Activated T-cell treated with anti-CD3 and anti-CD28 coated beads for 48 hours (primary cell): Measurements from ENCODE around the gene KIF23.
"Not testable (repeated sequence)": the region's sequence is repeated elsewhere in the genome, so short reads cannot be mapped to it uniquely, and the experiment has no call there.

Experiments used
- DNase-seq: peaks from one replicate; pipeline ENCODE4 v3.0.0-alpha.2; 2020; ENCODE audit warnings: low read depth

The KIF23 gene

DNA sequence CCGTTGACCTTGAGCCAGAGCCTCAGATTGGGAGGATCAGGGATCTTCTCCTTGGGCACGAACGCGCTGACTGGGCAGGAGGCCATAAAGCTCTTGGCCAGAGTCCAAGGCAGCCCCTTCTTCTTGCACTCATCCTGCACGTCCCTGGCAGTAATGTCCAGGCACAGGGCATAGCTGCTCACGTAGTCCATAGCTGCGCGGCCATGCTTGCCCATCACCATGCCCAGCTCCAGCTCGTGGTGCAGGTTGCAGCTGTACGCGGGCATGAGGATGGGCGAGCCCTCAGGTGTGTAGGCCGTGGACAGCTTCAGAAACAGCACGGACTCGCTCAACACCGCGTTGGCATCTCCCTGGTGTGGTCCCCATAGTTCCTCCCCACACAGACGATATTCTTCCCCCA, 20.5 kb downstream of the KIF23 start:
- DNase-seq, result no peak

DNA sequence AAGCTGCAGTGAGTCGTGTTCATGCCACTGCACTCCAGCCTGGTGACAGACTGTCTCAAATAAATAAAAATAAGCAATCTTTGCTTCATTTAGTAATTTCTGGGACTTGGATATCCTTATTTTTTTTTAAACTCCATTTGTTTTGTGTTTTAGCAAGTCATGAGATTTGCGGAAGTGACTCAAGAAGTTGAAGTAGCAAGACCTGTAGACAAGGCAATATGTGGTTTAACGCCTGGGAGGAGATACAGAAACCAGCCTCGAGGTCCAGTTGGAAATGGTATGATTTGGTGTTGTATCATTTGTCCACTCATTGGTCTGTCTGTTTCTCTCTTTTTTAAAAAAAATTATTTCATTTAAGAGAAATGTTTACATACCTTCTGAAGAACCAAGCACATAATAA, 21.8 kb downstream of the KIF23 start:
- no peak for DNase-seq

DNA sequence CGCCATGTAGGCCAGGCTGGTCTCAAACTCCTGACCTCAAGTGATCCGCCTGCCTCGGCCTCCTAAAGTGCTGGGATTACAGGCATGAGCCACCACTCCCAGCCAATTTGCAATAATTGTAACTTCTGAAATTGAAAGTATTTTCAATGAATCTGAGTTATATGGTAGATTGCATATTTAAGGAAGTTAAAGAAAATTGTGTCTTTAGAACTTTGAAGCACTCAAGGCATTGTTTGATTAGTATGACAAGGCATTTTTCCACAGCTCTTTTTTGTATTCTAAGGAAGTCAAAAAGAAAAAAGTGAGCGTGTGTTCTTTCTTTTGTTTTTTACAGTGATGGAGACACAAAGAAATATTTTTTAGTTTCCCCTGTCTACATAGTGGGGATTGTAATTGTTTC, 22.8 kb downstream of the KIF23 start:
- DNase-seq, result no peak

DNA sequence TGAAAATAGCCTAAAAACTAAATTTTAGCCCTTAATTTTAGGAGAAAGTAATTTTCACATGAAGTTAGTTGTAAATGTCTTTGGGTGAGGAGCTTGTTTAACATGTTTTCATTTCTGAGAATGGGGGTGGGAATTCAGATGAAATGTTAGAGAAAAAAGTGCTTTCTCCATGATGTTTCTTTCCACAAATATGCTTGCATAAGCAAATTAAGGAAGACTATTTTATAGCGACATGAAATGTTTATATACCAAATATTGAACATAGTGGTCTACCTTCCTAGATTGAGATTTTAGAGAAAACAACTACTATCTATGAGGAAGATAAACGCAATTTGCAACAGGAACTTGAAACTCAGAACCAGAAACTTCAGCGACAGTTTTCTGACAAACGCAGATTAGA, 25.5 kb downstream of the KIF23 start:
- DNase-seq, result no peak

DNA sequence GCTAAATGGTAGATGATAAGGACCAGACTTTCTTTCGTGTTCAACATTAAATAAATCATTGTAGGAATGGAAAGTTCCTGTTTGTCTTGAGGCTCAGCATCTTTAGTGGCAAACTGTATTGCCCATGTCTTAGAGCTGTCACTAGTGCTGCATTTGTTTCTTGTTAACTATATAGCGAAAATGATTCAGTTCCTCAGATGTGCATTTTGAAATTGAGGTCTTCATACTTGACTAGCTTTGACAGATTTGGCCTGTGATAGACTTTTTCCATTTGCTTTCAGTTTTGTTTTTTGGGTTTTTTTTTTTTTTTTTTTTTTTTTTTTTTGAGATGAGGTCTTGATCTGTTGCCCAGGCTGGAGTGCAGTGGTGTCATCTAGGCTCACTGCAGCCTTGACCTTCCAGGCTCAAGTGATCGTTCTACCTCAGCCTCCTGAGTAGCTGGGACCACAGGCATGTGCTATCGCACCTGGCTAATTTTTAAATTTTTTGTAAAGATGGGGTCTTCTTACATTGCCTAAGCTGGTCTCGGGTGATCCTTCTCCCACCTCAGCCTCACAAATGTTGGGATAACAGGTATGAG, 29.0 kb downstream of the KIF23 start:
- no peak for DNase-seq

DNA sequence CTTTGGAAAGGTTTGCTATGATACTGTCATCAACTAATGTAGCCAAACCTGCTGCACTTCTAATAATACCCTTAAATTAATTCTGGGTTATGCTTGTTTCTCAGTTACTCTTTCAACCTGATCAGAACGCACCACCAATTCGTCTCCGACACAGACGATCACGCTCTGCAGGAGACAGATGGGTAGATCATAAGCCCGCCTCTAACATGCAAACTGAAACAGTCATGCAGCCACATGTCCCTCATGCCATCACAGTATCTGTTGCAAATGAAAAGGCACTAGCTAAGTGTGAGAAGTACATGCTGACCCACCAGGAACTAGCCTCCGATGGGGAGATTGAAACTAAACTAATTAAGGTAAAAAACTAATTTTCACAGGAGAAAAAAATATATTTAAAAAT, 30.5 kb downstream of the KIF23 start:
- DNase-seq, result no peak

DNA sequence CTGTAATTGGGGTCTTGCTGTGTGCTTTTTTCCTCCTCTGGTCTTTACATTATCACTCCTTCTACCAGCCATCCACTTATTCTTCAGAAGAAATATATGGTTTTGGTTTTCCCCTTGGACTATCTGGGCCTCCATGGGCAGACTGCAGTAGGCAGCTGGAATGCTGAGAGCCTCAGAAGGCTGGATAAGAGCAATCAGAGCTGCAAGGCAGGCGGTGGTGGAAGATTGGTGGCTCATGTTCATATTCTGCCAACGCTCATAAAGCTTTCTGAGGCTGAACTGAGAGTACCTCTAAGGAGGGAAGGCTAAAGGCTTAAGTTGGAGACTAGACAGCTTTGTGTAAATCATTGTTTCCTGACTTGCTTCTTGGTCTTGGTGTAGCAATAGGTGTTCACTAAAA, 32.8 kb downstream of the KIF23 start:
- no peak for DNase-seq

DNA sequence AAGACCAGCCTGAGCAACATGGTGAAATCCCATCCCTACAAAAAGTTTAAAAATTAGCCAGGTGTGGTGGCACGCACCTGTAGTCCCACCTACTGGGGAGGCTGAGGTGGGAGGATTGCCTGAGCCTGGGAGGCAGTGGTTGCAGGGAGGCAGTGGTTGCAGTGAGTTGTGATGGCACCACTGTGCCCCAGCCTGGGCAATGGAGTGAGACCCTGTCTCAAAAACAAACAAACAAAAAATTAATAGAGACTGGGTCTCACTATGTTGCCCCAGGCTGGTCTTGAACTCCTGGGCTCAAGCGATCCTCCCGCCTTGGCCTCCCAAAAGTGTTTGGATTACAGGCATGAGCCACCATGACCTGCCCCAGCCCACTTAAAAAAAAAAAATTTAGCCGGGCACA, 36.1 kb downstream of the KIF23 start:
- DNase-seq, result not testable (repeated sequence)

DNA sequence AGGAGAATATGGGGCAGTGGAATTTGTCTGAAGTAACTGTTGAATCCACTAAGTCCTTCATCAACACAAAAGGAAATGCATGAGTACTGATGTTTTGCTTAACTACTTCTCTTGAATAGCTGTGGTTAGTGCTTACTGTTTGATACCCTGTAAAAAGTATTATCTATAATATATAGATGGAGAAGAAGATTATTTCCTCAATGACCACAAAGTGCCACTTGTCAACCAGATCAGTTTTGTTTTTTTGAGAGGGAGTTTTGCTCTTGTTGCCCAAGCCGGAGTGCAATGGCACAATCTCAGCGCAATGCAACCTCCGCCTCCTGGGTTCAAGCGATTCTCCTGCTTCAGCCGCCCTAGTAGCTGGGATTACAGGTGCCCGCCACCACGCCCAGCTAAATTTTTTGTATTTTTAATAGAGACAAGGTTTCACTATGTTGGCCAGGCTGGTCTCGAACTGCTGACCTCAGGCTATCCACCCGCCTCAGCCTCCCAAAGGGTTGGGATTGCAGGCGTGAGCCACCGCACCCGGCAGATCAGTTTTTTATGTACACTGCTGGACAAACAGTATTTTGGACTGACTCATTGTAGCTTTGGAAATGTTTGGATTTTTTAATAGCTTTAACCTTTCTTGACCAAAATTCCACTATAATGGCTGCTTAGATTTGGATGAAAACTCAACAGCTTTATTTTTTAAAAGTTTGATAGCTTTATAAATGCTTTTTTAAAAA, 37.0 kb downstream of the KIF23 start:
- DNase-seq, result no peak

DNA sequence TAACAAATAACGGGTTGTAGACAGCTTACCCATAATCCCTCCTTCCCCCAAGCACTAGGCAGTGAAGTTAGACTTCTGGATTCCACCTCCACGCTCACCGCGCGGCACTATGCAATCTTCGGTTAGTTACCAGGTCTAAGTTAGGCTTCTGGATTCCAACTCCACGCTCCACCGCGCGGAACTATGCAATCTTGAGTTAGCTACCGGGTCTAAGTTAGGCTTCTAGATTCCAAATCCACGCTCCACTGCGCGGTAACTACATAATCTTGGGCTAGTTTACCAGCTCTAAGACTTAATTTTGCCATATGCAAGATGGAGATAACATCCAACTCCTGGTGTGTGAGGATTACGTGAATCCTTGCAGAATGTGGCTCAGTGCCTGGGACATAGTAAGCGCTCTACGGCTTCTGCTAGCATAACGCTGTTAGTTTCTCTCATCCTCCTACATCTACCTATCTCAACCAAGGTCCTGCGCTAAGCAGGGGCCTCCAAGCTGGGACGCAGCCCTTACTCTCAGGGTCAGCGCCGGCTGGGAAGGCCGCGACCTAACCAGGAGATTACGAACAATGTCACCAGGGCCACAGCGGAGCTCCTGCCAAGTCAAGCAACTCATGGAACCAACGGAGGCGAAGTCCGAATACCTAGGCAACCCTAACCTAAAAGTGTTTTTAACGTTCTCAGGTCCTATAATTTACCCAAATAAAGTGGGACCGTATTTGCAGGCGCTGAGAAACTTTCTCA, 38.0 kb downstream of the KIF23 start:
- no peak for DNase-seq

DNA sequence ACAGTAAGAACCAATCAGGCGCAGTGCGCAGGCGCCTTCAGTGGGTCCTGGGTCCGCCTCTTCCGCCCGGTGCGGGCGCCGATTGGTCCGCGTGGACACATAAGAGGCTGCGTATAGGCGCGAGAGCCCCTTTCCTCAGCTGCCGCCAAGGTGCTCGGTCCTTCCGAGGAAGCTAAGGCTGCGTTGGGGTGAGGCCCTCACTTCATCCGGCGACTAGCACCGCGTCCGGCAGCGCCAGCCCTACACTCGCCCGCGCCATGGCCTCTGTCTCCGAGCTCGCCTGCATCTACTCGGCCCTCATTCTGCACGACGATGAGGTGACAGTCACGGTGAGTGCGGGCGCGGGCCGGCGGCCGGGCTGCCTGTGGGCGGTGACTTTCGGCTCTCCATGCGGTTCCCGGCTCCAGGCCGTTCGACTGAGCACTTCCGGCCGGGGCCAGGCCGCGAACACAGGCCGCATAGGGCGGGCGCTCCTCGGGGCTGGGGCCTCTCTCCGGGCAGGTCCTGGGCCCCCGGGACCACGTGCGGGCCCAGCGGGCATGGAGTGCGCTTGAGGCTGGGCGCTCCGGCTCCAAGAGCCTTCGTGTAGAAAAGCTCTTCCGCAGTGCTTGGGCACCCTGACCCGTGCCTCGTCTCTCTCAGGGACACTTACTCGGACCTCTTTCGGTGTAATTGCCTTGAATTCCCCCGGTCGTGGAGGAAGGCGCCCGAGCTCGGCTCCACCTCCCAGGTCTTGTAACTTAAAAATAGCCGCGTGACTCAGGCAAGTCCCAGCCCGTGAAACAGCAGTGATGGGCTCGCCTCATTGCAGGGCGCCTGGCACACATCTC, 38.8 kb downstream of the KIF23 start, which contains the start of gene RPLP1:
Gene RPLP1, plus strand, starts transcription at position 127 of the 830 bp plus-strand sequence. Its CDS starts 131 bp downstream, at position 258.
- peak; percentile 92 for DNase-seq

DNA sequence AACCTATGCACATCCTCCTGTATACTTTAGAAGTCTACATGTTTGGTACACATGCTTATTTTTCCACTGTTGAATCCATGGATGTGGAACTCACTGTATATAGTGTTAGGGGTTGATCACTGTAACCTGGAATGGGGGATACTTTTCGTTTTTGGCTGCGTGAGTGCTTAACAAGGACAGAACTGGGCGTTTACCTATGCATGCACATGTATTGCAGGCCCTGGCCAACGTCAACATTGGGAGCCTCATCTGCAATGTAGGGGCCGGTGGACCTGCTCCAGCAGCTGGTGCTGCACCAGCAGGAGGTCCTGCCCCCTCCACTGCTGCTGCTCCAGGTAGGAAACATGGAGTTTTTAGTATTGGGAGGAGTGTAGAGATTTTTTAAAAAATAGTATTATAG, 40.8 kb downstream of the KIF23 start:
- no peak for DNase-seq

DNA sequence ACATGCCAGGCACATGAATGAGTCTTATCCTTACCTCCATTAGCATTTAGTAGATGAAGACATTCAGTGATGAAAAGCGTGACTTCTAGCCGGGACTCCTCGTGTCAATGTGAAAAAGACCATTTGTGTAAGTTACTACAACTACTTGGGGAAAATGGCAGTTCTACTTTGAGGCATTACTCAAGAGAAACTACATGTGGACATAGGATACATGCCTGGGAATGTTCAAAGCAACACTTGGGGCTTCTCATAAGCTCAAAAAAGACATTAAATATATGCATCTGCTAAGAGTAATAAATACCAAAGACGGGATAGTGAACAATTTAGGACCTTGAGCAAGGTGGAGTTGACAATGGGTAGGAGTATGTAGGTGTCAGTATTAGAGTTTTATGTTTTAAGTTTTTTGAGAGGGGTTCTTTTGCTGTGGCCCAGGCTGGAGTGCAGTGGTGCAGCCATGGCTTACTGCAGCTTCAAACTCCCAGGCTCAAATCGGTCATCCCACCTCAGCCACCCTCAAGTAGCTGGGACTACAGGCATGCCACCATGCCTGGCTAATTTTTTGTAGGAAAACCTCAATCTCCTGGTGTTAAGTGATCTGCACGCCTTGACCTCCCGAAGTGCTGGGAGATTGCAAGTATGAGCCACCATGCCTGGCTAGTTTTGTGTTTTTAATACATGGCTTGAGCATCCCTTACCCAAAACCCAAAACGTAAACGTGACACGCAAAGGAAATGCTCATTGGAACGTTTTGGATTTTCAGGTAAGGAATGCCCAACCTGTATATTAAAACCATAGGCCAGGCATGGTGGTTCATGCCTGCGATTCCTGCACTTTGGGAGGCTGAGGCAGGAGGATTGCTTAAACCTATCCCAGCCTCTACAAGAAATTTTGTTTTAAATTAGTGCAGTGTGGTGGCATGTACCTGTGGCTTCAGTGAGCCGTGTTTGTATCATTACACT, 42.3 kb downstream of the KIF23 start:
- no peak for DNase-seq

DNA sequence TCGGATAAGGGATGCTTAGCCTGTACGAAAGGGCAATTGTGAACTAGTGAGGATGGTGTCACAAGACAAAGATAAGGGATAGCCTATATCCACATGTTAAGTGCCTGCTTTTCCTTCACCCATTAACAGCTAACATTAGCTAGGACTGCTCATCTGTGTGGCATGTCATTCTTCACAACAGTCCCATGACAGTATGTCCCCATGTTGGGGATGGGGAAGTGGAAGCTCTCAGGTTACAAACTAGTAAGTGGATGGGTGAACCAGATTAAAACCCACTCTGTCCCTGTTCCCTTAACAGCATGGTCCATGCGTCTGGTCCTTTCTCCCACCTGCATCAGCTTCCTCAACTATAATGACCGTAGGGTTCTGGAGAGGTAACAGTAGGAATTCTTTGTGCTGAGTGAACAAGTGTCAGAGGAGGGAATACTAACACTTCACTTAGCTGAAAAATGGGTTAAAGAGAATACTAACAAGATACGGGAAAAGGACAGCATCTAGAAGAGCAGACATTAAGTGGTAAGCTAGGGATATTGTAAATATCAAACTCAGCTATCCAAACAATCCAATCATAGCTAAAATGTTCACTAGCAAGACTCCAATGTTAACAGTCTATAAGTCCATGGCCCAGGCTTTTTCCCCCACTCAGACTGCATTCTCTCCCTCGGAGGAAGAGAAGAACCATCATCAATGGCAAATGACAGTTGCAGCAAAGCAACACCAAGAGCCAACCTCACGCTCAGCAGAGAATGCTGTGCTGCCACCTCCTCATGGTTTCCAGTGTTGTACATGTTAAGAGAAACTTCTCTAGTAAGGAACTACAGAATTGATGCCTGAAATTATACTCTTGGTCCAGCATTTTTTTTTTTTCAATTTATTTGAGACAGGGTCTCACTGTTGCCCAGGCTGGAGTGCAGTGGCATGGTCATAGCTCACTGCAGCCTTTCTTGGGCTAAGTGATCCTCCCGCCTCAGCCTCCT, 43.4 kb downstream of the KIF23 start:
- DNase-seq, result no peak

DNA sequence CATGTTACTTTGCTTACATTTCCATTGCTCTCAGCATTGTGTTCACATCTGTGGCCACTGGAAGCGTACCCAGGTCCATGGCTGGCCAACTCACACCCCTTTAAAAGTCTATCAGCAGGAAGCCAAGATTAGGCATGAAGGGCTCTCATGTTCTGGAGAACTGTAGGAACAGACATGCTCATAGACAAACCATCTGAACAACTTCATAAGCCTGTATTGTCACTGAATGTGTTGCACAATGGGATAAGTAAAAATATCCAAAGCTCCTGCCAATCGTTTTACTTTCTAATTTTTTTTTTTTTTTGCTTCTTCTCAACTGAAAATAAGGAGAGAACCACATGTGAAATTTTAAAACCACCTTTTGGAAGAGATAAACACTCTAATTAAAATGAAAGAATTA, 44.9 kb downstream of the KIF23 start:
- DNase-seq, result no peak

DNA sequence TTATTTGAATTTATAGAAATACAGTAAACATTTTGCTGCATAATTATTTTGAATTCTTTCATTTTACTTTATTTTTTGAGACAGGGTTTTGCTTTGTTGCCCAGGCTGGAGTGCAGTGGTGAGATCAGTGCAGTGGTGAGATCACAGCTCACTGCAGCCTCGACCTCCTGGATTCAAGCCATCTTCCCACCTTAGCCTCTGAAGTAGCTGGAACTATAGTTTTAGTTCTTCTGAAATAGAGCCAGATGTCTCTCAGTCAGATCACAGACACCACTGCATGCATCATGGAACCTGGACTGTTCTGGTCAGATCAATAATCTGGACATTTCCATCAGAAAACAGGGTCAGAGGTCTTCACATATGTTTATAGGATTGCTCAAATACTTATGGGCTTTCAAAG, 46.3 kb downstream of the KIF23 start:
- no peak for DNase-seq

DNA sequence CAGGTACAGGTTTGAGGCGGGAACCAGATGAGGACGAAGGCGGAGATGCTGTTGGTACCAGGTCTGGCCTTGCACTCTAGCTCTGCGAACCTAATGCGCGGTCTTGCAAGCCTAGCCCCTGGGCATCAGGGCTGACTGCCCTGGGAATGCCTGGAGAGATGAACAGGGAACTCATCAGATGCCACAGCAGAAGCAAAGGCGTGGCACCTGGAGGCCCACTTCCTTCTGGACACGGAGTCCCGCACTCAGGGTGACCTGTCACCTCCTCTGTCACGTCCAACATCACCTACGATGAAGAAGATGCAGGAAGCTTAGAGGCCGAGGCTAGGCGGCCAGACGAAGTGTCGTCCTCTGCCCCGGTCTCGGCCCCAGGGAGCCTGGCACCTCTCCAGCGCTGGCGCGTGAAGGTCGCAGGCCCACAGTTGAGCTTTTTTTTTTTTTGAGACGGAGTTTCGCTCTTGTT, 47.9 kb downstream of the KIF23 start:
- DNase-seq, result no peak

DNA sequence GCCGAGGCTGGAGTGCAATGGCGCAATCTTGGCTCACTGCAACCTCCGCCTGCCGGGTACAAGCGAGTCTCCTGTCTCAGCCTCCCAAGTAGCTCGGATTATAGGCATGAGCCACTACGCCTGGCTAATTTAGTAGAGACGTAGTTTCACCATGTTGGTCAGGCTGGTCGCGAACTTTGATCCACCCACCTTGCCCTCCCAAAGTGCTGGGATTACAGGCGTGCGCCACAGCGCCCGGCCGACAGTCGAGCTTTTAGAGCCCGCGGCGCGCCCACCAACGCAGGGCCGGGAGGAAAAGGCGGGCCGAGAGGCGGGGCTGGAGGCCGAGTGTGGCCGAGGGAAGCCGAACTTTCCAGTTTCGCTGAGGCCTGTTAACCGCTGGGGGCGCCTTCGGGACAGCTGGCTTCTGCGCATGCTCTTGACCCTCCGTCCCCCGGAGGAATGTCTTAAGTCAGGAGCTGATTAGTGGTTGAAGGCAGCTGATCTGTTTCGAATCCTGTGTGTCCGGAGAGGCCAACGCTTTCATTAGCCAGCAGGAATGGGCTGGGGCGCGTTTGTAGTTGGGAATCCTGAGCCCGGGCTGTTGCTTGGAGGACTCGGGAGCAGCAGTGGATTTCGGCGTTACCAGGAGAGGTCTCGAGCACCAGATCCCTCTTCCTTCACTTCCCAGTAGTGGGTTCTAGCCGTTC, 48.5 kb downstream of the KIF23 start:
- DNase-seq, result peak; percentile 91

DNA sequence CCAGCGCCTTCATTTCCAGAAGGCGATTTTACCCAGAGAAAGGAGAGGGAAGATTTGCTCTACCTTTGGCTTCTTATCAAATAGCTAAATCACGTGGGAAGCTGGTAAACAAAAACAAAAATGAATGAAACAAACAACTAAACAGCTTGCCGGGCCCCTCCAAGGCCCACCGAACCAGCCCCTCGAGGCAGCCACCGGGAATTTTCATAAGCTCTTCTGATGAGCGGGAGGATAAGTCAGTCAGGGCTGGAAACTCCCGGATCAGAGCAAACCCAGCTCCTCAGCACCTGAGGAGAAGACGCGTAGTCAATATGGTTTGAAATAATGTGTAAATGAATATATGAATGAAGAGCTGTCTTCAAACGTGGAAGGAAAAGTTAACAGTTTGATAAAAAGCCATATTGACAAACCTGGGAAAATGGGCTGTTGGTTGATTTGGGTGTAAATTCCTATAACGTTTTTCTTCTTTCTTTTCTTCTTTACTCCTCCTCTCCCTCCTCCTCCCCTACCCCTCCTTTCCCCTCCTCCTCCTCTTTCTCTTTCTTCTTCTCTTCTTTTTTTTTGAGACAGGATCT, 49.1 kb downstream of the KIF23 start:
- DNase-seq, result no peak
